Endothelial cell of umbilical vein (primary cell): ENCODE data around the gene SMARCAD1.

Experiments used
- FOS ChIP-seq: IDR thresholded peaks from 2 replicates; pipeline ENCODE4 v1.6.1; 2011; ENCODE audit warnings: mild to moderate bottlenecking, low read length, moderate library complexity, borderline replicate concordance; ENCODE audit not compliant: insufficient read depth
- JUN ChIP-seq: IDR thresholded peaks from 2 replicates; pipeline ENCODE4 v1.6.1; 2011; ENCODE audit warnings: borderline replicate concordance, low read depth; ENCODE audit not compliant: insufficient read length, insufficient read depth
- POLR2A ChIP-seq: IDR thresholded peaks from 2 replicates; pipeline ENCODE4 v1.6.1; 2012; ENCODE audit warnings: low read depth, mild to moderate bottlenecking, control low read depth, low read length
- POLR2AphosphoS5 ChIP-seq: IDR thresholded peaks from 2 replicates; pipeline ENCODE4 v1.6.1; 2012; ENCODE audit warnings: low read depth, mild to moderate bottlenecking, control low read depth, low read length, moderate library complexity; ENCODE audit not compliant: insufficient read depth
- TF ChIP-seq, protein P1 (sequence below), 2 donors: IDR thresholded peaks; 1 replicate in 1 of 2; 2 replicates in 1 of 2; pipeline ENCODE4 v1.5.1; 2011; ENCODE audit warnings: low read length in 2 of 2, mild to moderate bottlenecking in 2 of 2, moderate library complexity in 2 of 2, control low read depth in 1 of 2, inconsistent platforms in 1 of 2, low read depth in 1 of 2; ENCODE audit not compliant: insufficient read depth in 1 of 2; ENCODE audit errors: extremely low read depth in 1 of 2

GRCh38 chr4:94181815-94182214, 25.9 kb upstream of the SMARCAD1 start:
- TF ChIP-seq, protein P1, sequence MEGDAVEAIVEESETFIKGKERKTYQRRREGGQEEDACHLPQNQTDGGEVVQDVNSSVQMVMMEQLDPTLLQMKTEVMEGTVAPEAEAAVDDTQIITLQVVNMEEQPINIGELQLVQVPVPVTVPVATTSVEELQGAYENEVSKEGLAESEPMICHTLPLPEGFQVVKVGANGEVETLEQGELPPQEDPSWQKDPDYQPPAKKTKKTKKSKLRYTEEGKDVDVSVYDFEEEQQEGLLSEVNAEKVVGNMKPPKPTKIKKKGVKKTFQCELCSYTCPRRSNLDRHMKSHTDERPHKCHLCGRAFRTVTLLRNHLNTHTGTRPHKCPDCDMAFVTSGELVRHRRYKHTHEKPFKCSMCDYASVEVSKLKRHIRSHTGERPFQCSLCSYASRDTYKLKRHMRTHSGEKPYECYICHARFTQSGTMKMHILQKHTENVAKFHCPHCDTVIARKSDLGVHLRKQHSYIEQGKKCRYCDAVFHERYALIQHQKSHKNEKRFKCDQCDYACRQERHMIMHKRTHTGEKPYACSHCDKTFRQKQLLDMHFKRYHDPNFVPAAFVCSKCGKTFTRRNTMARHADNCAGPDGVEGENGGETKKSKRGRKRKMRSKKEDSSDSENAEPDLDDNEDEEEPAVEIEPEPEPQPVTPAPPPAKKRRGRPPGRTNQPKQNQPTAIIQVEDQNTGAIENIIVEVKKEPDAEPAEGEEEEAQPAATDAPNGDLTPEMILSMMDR (IDR thresholded peaks at IDR 0.05; ENCODE audit: extremely low read depth in 1 of 2, insufficient read depth in 1 of 2, low read depth in 1 of 2, low read length in 2 of 2), result no peak
- TF ChIP-seq POLR2AphosphoS5, result no peak
- TF ChIP-seq POLR2A, result no peak
- TF ChIP-seq FOS, result no peak
- no peak for TF ChIP-seq JUN
